Glutamatergic neuron (in vitro differentiated cells): ENCODE results near the gene NME5. TPM values are rescaled to one million over a fixed set of nuclear protein-coding genes. Genes with fewer than 3 reads are reported as not detected.

Source experiments
- DNase-seq: peaks from one replicate; pipeline ENCODE4 v3.0.0; 2022
- H3K27ac Mint-ChIP-seq: one replicate; pipeline ENCODE4 v1.8.0; 2020; ENCODE audit warnings: mild to moderate bottlenecking, mixed read lengths, inconsistent platforms; ENCODE audit not compliant: unreplicated experiment
- H3K27me3 Mint-ChIP-seq: one replicate; pipeline ENCODE4 v1.8.0; 2020; ENCODE audit warnings: mild to moderate bottlenecking, moderate library complexity, mixed read lengths, inconsistent platforms; ENCODE audit not compliant: unreplicated experiment
- H3K36me3 Mint-ChIP-seq: one replicate; pipeline ENCODE4 v1.8.0; 2020; ENCODE audit warnings: mild to moderate bottlenecking, mixed read lengths, inconsistent platforms; ENCODE audit not compliant: unreplicated experiment
- H3K4me1 Mint-ChIP-seq: one replicate; pipeline ENCODE4 v1.8.0; 2020; ENCODE audit warnings: mild to moderate bottlenecking, low read depth, mixed read lengths, inconsistent platforms; ENCODE audit not compliant: unreplicated experiment
- H3K4me3 Mint-ChIP-seq: one replicate; pipeline ENCODE4 v1.8.0; 2020; ENCODE audit warnings: mild to moderate bottlenecking, mixed read lengths, inconsistent platforms; ENCODE audit not compliant: unreplicated experiment
- H3K9me3 Mint-ChIP-seq: one replicate; pipeline ENCODE4 v1.8.0; 2020; ENCODE audit warnings: mild to moderate bottlenecking, moderate library complexity, mixed read lengths, inconsistent platforms; ENCODE audit not compliant: unreplicated experiment
- CTCF ChIP-seq: fragments of 200-600 bp; sonication (generic); IDR thresholded peaks from one replicate; pipeline ENCODE4 v1.5.0; 2021; ENCODE audit not compliant: partially characterized antibody, unreplicated experiment
- long read RNA-seq: library from polyadenylated mRNA; unstranded; transcript quantifications from one replicate; pipeline ENCODE4 v2.0.0, GENCODE V29; 2020; ENCODE audit not compliant: unreplicated experiment
- total RNA-seq: library from RNA; stranded (reverse); fragmentation: NEBNext Ultra II Directional; extraction: Animal tissue kit (Norgen Biotek cat#: 25700); gene quantifications from one replicate; pipeline ENCODE4 v1.2.1, GENCODE V29; 2021; ENCODE audit not compliant: unreplicated experiment

NME5 gene
- total RNA-seq = 0.71 TPM
- long read RNA-seq, partial matches to known transcripts = 0 of 1 reads
- long read RNA-seq, other reads (novel, unspliced or antisense) = 1 of 1 reads

- no peaks in the 10 kb centered on the region for H3K27me3 Mint-ChIP-seq
- peak; percentile 81 for DNase-seq
- H3K4me3 Mint-ChIP-seq = peak within 1 kb of the TSS; percentile 84
- TF ChIP-seq CTCF = no peak
- peaks cover 1% of the 10 kb centered on the region for H3K9me3 Mint-ChIP-seq
- no peaks in the 10 kb centered on the region for H3K4me1 Mint-ChIP-seq
- no peak within 1 kb of the TSS for H3K27ac Mint-ChIP-seq
- no peaks in the 10 kb centered on the region for H3K36me3 Mint-ChIP-seq
These were observed at the start of gene NME5 for GRCh38 chr5:138138949-138139780. Gene NME5, minus strand, starts transcription at chr5:138139428. Its CDS starts 648 bp downstream, at chr5:138138780.

GRCh38 chr5:138188626-138189025 is 49.4 kb upstream of the NME5 start:
- Mint-ChIP-seq H3K36me3 (no peaks in the 10 kb centered on the region), H3K27me3 (no peaks in the 10 kb centered on the region), H3K4me1 (peaks cover 2% of the 10 kb centered on the region), H3K9me3 (no peaks in the 10 kb centered on the region), H3K4me3 (no peak overlapping the region), H3K27ac (peak overlapping the region; percentile 65)
- no peak for TF ChIP-seq CTCF
- DNase-seq = no peak

- DNase-seq = no peak
- Mint-ChIP-seq H3K27ac (no peak overlapping the region), H3K4me3 (no peak overlapping the region), H3K9me3 (no peaks in the 10 kb centered on the region), H3K4me1 (peaks cover 2% of the 10 kb centered on the region), H3K27me3 (no peaks in the 10 kb centered on the region), H3K36me3 (no peaks in the 10 kb centered on the region)
- TF ChIP-seq CTCF = no peak
These were observed 46.8 kb upstream of the NME5 start for GRCh38 chr5:138186002-138186447.

- H3K4me3 Mint-ChIP-seq = no peak overlapping the region
- peaks cover 6% of the 10 kb centered on the region for H3K4me1 Mint-ChIP-seq
- no peak for DNase-seq
- H3K9me3 Mint-ChIP-seq = no peaks in the 10 kb centered on the region
- no peaks in the 10 kb centered on the region for H3K27me3 Mint-ChIP-seq
- H3K36me3 Mint-ChIP-seq = no peaks in the 10 kb centered on the region
- TF ChIP-seq CTCF = no peak
- H3K27ac Mint-ChIP-seq = no peak overlapping the region
These were observed 43.6 kb upstream of the NME5 start for GRCh38 chr5:138182808-138183207.

- Mint-ChIP-seq H3K4me3 (no peak overlapping the region), H3K9me3 (no peaks in the 10 kb centered on the region), H3K36me3 (no peaks in the 10 kb centered on the region), H3K27ac (no peak overlapping the region), H3K27me3 (no peaks in the 10 kb centered on the region), H3K4me1 (peaks cover 7% of the 10 kb centered on the region)
- no peak for DNase-seq
- TF ChIP-seq CTCF = no peak
These were observed 41.6 kb upstream of the NME5 start for GRCh38 chr5:138180841-138181240.
